Astrocyte (in vitro differentiated cells and primary cell): ENCODE measurements around the gene RAB11B. TPM values are rescaled to one million over a fixed set of nuclear protein-coding genes. Genes with fewer than 3 reads are reported as not detected.

Source experiments
- DNase-seq: peaks from one replicate; pipeline ENCODE4 v3.0.0-alpha.2; 2010; ENCODE audit warnings: low read depth
- FAIRE-seq: peaks from 2 replicates; lab custom pipeline; 2011; peaks lifted over from hg19 to GRCh38; lab: Jason Lieb, UNC
- H2AFZ ChIP-seq: 2 replicates; pipeline ENCODE4 v1.6.0; 2012; ENCODE audit warnings: low read depth, low read length, inconsistent platforms
- H3K27ac ChIP-seq: 2 replicates; pipeline ENCODE4 v1.5.1; 2011; ENCODE audit warnings: low read depth, low read length, inconsistent platforms
- H3K27me3 ChIP-seq: 2 replicates; pipeline ENCODE4 v1.6.0; 2011; ENCODE audit warnings: low read length, inconsistent platforms; ENCODE audit not compliant: insufficient read depth
- H3K36me3 ChIP-seq: 2 replicates; pipeline ENCODE4 v1.5.1; 2011; ENCODE audit warnings: low read length, inconsistent platforms; ENCODE audit not compliant: insufficient read depth
- H3K4me1 ChIP-seq: 2 replicates; pipeline ENCODE4 v1.5.1; 2011; ENCODE audit warnings: low read length, inconsistent platforms; ENCODE audit not compliant: insufficient read depth
- H3K4me2 ChIP-seq: 2 replicates; pipeline ENCODE4 v1.6.0; 2012; ENCODE audit warnings: low read length, inconsistent platforms
- H3K4me3 ChIP-seq: 2 replicates; pipeline ENCODE4 v1.5.1; 2011; ENCODE audit warnings: low read depth, mild to moderate bottlenecking, low read length, inconsistent platforms; ENCODE audit not compliant: insufficient read depth
- H3K79me2 ChIP-seq: 2 replicates; pipeline ENCODE4 v1.6.0; 2012; ENCODE audit warnings: mild to moderate bottlenecking, low read length, inconsistent platforms; ENCODE audit not compliant: insufficient read depth
- H3K9ac ChIP-seq: 2 replicates; pipeline ENCODE4 v1.6.0; 2012; ENCODE audit warnings: mild to moderate bottlenecking, low read length, inconsistent platforms
- H3K9me3 ChIP-seq: 2 replicates; pipeline ENCODE4 v1.5.1; 2012; ENCODE audit warnings: low read depth, mild to moderate bottlenecking, low read length, inconsistent platforms; ENCODE audit not compliant: insufficient read depth
- H4K20me1 ChIP-seq: 2 replicates; pipeline ENCODE4 v1.6.0; 2012; ENCODE audit warnings: low read length, inconsistent platforms; ENCODE audit not compliant: insufficient read depth
- H3K27ac Mint-ChIP-seq: one replicate; pipeline ENCODE4 v1.8.0; 2021; ENCODE audit warnings: mild to moderate bottlenecking, mixed read lengths; ENCODE audit not compliant: unreplicated experiment
- H3K27me3 Mint-ChIP-seq: one replicate; pipeline ENCODE4 v1.8.0; 2021; ENCODE audit warnings: low read depth, mixed read lengths; ENCODE audit not compliant: unreplicated experiment
- H3K36me3 Mint-ChIP-seq: one replicate; pipeline ENCODE4 v1.8.0; 2021; ENCODE audit warnings: low read depth, mixed read lengths; ENCODE audit not compliant: unreplicated experiment
- H3K4me1 Mint-ChIP-seq: one replicate; pipeline ENCODE4 v1.8.0; 2021; ENCODE audit warnings: low read depth, mixed read lengths; ENCODE audit not compliant: unreplicated experiment
- H3K4me3 Mint-ChIP-seq: one replicate; pipeline ENCODE4 v1.8.0; 2021; ENCODE audit warnings: mild to moderate bottlenecking, moderate library complexity, mixed read lengths; ENCODE audit not compliant: unreplicated experiment
- H3K9me3 Mint-ChIP-seq: one replicate; pipeline ENCODE4 v1.8.0; 2021; ENCODE audit warnings: mild to moderate bottlenecking, mixed read lengths; ENCODE audit not compliant: unreplicated experiment
- EZH2 ChIP-seq: IDR thresholded peaks from 2 replicates; pipeline ENCODE4 v1.6.1; 2012; ENCODE audit warnings: mild to moderate bottlenecking, low read length, inconsistent platforms; ENCODE audit not compliant: insufficient read depth
- total RNA-seq: library from RNA; stranded (reverse); gene quantifications from 2 replicates; pipeline ENCODE4 v1.2.1, GENCODE V29; 2021
- TF ChIP-seq, protein P1 (sequence below): IDR thresholded peaks from 2 replicates; pipeline ENCODE4 v1.5.1; 2011; ENCODE audit warnings: low read depth, mild to moderate bottlenecking, inconsistent platforms, low read length, moderate library complexity; ENCODE audit not compliant: insufficient read depth

Gene RAB11B
- total RNA-seq, 1 donor from 2014 or later = 85.2 TPM

- Histone ChIP-seq H3K4me1 (no peaks in the 10 kb centered on the region), H3K27me3 (no peaks in the 10 kb centered on the region), H2AFZ (no peak overlapping the region), H3K9me3 (no peaks in the 10 kb centered on the region), H3K4me2 (no peak overlapping the region), H3K79me2 (no peaks in the 10 kb centered on the region), H3K36me3 (no peaks in the 10 kb centered on the region), H4K20me1 (no peaks in the 10 kb centered on the region), H3K9ac (no peak overlapping the region), H3K4me3 (no peak overlapping the region), H3K27ac (no peak overlapping the region)
- Mint-ChIP-seq H3K36me3 (peaks cover 10% of the 10 kb centered on the region), H3K27me3 (no peaks in the 10 kb centered on the region), H3K9me3 (no peaks in the 10 kb centered on the region), H3K4me1 (no peaks in the 10 kb centered on the region), H3K27ac (no peak overlapping the region), H3K4me3 (no peak overlapping the region)
- TF ChIP-seq, protein P1, sequence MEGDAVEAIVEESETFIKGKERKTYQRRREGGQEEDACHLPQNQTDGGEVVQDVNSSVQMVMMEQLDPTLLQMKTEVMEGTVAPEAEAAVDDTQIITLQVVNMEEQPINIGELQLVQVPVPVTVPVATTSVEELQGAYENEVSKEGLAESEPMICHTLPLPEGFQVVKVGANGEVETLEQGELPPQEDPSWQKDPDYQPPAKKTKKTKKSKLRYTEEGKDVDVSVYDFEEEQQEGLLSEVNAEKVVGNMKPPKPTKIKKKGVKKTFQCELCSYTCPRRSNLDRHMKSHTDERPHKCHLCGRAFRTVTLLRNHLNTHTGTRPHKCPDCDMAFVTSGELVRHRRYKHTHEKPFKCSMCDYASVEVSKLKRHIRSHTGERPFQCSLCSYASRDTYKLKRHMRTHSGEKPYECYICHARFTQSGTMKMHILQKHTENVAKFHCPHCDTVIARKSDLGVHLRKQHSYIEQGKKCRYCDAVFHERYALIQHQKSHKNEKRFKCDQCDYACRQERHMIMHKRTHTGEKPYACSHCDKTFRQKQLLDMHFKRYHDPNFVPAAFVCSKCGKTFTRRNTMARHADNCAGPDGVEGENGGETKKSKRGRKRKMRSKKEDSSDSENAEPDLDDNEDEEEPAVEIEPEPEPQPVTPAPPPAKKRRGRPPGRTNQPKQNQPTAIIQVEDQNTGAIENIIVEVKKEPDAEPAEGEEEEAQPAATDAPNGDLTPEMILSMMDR = no peak
- no peak for TF ChIP-seq EZH2
- DNase-seq (no peak), FAIRE-seq (no peak)
These were observed 40.5 kb downstream of the RAB11B start for GRCh38 chr19:8430650-8431049.

DNA sequence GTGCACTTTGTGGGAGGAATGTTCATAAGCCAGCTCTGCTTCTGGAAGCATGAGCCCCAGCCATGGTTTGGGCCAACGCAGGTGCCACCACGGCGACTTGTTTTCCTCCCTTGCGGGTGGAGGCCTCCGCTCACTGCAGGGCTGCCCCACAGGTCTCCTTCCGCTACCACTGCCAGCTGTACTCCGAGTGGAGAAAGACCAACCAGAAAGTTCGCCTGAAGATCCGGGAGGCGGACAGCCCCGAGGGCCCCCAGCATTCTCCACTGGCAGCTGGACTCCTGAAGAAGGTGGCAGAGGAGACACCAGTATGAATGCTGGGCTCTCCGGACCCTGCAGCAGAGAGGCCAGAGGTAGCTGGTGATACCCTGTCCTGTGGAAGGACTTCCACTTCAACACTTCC, 48.1 kb downstream of the RAB11B start:
- H4K20me1 ChIP-seq = no peaks in the 10 kb centered on the region
- peaks cover 6% of the 10 kb centered on the region for H3K36me3 Mint-ChIP-seq

More for the DNA sequence above, 48.1 kb downstream of the RAB11B start:
- Histone ChIP-seq H3K27ac (no peak overlapping the region), H3K79me2 (no peaks in the 10 kb centered on the region), H3K9me3 (no peaks in the 10 kb centered on the region), H3K9ac (no peak overlapping the region), H3K4me2 (no peak overlapping the region), H3K27me3 (no peaks in the 10 kb centered on the region), H2AFZ (no peak overlapping the region), H3K4me3 (no peak overlapping the region), H3K4me1 (no peaks in the 10 kb centered on the region), H3K36me3 (no peaks in the 10 kb centered on the region)
- no peaks in the 10 kb centered on the region for H3K9me3 Mint-ChIP-seq
- H3K4me1 Mint-ChIP-seq = no peaks in the 10 kb centered on the region
- FAIRE-seq (no peak), DNase-seq (no peak)
- H3K27ac Mint-ChIP-seq = no peak overlapping the region
- H3K27me3 Mint-ChIP-seq = no peaks in the 10 kb centered on the region
- H3K4me3 Mint-ChIP-seq = no peak overlapping the region
- TF ChIP-seq, protein P1 = no peak
- no peak for TF ChIP-seq EZH2
